Measurements from ENCODE around the gene CADM2. TPM values are rescaled to one million over a fixed set of nuclear protein-coding genes. Genes with fewer than 3 reads are reported as not detected.

The CADM2 gene
- total and polyA plus RNA-seq, 2 experiments from 2014 or later, result 13.3 to 47.5 TPM

DNA sequence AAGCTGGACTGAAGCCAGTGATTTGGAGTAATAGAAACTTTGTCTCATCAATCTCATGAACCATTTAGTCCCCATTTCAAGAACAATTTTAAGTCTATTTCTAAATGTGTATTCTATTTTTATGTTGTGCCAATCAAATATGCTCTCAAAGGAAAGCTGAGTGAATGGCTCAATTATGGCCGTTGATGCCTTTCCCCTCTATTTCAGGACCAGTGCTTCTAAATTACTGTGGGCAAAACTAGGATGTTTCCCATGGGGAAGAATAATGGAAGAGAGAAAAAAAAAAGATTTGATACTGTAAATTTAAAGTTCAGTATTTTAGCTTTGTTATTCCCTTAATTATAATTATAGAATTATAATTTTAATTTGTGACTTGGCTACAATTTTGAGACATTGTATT is 110.1 kb downstream of the CADM2 start (continued):
- TF ChIP-seq JUNB (IDR thresholded peaks at IDR 0.05; ENCODE audit: unreplicated experiment), result no peak
- TF ChIP-seq, protein P1, sequence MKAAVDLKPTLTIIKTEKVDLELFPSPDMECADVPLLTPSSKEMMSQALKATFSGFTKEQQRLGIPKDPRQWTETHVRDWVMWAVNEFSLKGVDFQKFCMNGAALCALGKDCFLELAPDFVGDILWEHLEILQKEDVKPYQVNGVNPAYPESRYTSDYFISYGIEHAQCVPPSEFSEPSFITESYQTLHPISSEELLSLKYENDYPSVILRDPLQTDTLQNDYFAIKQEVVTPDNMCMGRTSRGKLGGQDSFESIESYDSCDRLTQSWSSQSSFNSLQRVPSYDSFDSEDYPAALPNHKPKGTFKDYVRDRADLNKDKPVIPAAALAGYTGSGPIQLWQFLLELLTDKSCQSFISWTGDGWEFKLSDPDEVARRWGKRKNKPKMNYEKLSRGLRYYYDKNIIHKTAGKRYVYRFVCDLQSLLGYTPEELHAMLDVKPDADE (IDR thresholded peaks at IDR 0.05), result no peak

DNA sequence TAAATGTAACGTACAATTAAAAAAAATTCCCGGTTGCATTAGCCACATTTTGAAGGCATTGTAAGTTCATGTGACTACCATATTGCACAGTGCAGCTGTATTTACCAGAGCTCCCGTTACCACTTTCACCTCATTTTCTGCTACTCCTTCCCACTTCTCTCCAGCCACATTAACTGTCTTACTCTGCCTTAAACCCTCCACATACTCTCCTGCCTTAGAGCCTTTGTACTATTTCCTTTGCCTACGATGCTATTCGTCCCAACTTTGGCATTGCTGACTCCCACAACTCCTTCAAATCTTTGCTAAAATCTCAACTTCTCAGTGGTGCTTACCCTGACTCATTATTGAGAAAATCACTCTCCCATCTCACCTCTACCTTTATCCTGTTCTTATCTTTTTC is 115.2 kb downstream of the CADM2 start:
- H3K4me2 ChIP-seq, result no peak overlapping the region
- no peaks in the 10 kb centered on the region for H4K20me1 ChIP-seq (replicated peaks; ENCODE audit: insufficient read depth)
- H3K4me3 ChIP-seq, result no peak overlapping the region
- peak; percentile 65 for ATAC-seq
- Mint-ChIP-seq H3K4me3 (no peak overlapping the region), H3K4me1 (peaks cover 26% of the 10 kb centered on the region), H3K36me3 (ENCODE audit: low read depth) (no peaks in the 10 kb centered on the region), H3K9me3 (no peaks in the 10 kb centered on the region; the same call in 2 of the 3 replicates), H3K27me3 (ENCODE audit: insufficient read depth, low read depth, poor library complexity) (no peaks in the 10 kb centered on the region), H3K27ac (peak overlapping the region; percentile 22; the same call in 1 of the 2 replicates)
- no peaks in the 10 kb centered on the region for H3K36me3 ChIP-seq (ENCODE audit: insufficient read depth)
- H3K4me1 ChIP-seq (ENCODE audit: insufficient read depth), result peaks cover 16% of the 10 kb centered on the region
- TF ChIP-seq, protein P2, sequence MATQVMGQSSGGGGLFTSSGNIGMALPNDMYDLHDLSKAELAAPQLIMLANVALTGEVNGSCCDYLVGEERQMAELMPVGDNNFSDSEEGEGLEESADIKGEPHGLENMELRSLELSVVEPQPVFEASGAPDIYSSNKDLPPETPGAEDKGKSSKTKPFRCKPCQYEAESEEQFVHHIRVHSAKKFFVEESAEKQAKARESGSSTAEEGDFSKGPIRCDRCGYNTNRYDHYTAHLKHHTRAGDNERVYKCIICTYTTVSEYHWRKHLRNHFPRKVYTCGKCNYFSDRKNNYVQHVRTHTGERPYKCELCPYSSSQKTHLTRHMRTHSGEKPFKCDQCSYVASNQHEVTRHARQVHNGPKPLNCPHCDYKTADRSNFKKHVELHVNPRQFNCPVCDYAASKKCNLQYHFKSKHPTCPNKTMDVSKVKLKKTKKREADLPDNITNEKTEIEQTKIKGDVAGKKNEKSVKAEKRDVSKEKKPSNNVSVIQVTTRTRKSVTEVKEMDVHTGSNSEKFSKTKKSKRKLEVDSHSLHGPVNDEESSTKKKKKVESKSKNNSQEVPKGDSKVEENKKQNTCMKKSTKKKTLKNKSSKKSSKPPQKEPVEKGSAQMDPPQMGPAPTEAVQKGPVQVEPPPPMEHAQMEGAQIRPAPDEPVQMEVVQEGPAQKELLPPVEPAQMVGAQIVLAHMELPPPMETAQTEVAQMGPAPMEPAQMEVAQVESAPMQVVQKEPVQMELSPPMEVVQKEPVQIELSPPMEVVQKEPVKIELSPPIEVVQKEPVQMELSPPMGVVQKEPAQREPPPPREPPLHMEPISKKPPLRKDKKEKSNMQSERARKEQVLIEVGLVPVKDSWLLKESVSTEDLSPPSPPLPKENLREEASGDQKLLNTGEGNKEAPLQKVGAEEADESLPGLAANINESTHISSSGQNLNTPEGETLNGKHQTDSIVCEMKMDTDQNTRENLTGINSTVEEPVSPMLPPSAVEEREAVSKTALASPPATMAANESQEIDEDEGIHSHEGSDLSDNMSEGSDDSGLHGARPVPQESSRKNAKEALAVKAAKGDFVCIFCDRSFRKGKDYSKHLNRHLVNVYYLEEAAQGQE (IDR thresholded peaks at IDR 0.05; ENCODE audit: unreplicated experiment), result no peak
- TF ChIP-seq POLR2AphosphoS5 (IDR thresholded peaks at IDR 0.05; ENCODE audit: low read depth) (no peak), STAT1 (IDR thresholded peaks at IDR 0.05; ENCODE audit: unreplicated experiment) (no peak)
- TF ChIP-seq, protein P3, sequence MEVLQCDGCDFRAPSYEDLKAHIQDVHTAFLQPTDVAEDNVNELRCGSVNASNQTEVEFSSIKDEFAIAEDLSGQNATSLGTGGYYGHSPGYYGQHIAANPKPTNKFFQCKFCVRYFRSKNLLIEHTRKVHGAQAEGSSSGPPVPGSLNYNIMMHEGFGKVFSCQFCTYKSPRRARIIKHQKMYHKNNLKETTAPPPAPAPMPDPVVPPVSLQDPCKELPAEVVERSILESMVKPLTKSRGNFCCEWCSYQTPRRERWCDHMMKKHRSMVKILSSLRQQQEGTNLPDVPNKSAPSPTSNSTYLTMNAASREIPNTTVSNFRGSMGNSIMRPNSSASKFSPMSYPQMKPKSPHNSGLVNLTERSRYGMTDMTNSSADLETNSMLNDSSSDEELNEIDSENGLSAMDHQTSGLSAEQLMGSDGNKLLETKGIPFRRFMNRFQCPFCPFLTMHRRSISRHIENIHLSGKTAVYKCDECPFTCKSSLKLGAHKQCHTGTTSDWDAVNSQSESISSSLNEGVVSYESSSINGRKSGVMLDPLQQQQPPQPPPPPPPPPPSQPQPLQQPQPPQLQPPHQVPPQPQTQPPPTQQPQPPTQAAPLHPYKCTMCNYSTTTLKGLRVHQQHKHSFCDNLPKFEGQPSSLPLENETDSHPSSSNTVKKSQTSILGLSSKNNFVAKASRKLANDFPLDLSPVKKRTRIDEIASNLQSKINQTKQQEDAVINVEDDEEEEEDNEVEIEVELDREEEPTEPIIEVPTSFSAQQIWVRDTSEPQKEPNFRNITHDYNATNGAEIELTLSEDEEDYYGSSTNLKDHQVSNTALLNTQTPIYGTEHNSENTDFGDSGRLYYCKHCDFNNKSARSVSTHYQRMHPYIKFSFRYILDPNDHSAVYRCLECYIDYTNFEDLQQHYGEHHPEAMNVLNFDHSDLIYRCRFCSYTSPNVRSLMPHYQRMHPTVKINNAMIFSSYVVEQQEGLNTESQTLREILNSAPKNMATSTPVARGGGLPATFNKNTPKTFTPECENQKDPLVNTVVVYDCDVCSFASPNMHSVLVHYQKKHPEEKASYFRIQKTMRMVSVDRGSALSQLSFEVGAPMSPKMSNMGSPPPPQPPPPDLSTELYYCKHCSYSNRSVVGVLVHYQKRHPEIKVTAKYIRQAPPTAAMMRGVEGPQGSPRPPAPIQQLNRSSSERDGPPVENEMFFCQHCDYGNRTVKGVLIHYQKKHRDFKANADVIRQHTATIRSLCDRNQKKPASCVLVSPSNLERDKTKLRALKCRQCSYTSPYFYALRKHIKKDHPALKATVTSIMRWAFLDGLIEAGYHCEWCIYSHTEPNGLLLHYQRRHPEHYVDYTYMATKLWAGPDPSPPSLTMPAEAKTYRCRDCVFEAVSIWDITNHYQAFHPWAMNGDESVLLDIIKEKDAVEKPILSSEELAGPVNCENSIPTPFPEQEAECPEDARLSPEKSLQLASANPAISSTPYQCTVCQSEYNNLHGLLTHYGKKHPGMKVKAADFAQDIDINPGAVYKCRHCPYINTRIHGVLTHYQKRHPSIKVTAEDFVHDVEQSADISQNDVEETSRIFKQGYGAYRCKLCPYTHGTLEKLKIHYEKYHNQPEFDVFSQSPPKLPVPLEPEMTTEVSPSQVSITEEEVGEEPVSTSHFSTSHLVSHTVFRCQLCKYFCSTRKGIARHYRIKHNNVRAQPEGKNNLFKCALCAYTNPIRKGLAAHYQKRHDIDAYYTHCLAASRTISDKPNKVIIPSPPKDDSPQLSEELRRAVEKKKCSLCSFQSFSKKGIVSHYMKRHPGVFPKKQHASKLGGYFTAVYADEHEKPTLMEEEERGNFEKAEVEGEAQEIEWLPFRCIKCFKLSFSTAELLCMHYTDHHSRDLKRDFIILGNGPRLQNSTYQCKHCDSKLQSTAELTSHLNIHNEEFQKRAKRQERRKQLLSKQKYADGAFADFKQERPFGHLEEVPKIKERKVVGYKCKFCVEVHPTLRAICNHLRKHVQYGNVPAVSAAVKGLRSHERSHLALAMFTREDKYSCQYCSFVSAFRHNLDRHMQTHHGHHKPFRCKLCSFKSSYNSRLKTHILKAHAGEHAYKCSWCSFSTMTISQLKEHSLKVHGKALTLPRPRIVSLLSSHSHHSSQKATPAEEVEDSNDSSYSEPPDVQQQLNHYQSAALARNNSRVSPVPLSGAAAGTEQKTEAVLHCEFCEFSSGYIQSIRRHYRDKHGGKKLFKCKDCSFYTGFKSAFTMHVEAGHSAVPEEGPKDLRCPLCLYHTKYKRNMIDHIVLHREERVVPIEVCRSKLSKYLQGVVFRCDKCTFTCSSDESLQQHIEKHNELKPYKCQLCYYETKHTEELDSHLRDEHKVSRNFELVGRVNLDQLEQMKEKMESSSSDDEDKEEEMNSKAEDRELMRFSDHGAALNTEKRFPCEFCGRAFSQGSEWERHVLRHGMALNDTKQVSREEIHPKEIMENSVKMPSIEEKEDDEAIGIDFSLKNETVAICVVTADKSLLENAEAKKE (CRISPR knock-in tag; IDR thresholded peaks at IDR 0.05), result no peak
- TF ChIP-seq, protein P4, sequence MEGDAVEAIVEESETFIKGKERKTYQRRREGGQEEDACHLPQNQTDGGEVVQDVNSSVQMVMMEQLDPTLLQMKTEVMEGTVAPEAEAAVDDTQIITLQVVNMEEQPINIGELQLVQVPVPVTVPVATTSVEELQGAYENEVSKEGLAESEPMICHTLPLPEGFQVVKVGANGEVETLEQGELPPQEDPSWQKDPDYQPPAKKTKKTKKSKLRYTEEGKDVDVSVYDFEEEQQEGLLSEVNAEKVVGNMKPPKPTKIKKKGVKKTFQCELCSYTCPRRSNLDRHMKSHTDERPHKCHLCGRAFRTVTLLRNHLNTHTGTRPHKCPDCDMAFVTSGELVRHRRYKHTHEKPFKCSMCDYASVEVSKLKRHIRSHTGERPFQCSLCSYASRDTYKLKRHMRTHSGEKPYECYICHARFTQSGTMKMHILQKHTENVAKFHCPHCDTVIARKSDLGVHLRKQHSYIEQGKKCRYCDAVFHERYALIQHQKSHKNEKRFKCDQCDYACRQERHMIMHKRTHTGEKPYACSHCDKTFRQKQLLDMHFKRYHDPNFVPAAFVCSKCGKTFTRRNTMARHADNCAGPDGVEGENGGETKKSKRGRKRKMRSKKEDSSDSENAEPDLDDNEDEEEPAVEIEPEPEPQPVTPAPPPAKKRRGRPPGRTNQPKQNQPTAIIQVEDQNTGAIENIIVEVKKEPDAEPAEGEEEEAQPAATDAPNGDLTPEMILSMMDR (conservative IDR thresholded peaks at IDR 0.05; ENCODE audit: low read depth in 2 of 2), result no peak
- H3K27ac ChIP-seq (ENCODE audit: low read depth), result no peak overlapping the region
- no peaks in the 10 kb centered on the region for H3K9me2 ChIP-seq (ENCODE audit: insufficient read depth)
- H2AFZ ChIP-seq, result no peak overlapping the region
- no peaks in the 10 kb centered on the region for H3K79me2 ChIP-seq (replicated peaks; ENCODE audit: insufficient read depth)
- H3K27me3 ChIP-seq (ENCODE audit: insufficient read depth), result no peaks in the 10 kb centered on the region
- no peaks in the 10 kb centered on the region for H3F3A ChIP-seq (replicated peaks; ENCODE audit: low read depth)
- DNase-seq (ENCODE audit: low spot score), result peak; percentile 16
